T-helper 22 cell (primary cell): ENCODE results near the gene TNNI2.

Source experiments
- DNase-seq: peaks from one replicate; pipeline ENCODE4 v3.0.0-alpha.2; 2020; ENCODE audit warnings: low read depth

Gene TNNI2

DNA sequence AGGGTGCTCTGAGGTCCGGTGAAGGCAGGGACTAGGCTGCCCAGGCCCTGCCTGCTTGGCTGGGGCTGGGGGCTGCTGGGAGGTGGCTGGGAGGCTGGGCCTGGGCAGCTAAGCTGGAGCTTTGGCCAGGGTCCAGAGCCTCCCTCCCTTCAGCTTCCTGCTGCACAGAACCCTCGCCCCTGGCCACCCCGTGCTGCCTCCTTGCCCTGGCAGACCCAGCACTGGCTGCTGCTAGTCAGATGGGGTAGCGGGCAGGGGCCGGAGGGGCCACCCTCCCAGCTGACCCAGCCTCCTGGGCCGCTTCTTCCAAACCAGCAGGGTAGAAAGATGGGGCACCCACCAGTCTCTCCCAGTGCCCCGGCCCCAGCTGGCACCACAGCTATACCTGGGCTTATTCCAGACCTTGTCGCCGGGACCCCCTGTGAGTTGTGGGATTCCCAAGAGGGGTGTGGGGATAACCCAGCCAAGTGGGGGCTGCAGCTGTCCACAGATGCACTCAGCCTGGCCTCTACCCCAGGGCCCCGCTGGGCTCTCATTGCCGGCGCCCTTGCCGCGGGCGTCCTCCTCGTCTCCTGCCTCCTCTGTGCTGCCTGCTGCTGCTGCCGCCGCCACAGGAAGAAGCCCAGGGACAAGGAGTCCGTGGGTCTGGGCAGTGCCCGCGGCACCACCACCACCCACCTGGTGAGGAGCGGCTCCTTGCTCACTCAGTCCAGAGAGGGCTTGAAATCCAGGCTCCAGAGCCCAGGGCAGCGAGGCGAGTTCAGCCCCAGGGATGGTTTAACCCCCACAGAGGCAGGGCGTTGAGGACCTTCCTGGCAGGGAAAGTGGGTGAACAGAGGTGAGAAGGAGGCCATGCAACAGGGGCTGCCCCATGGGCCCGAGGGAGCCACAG lies 3.8 kb upstream of the TNNI2 start, which contains the start of gene SYT8:
Gene SYT8 (plus strand): TSS at position 212 of the 892 bp plus-strand sequence. CDS start 116 bp downstream, at position 328.
- DNase-seq = no peak

DNA sequence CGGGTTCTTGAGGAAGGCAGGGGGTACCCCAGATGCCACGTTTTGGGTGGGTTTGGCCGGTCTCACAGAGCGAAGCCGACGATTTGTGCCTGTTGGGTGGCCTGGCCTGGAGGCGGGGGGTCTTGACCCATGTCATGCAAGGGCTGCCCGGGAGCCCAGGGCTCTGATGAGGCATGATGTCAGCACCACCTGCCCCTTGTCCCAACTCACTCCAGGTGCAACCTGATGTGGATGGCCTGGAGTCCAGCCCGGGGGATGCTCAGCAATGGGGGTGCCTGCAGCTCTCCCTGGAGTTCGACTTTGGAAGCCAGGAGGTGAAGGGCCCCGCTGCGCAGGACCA lies 3.1 kb upstream of the TNNI2 start:
- no peak for DNase-seq

DNA sequence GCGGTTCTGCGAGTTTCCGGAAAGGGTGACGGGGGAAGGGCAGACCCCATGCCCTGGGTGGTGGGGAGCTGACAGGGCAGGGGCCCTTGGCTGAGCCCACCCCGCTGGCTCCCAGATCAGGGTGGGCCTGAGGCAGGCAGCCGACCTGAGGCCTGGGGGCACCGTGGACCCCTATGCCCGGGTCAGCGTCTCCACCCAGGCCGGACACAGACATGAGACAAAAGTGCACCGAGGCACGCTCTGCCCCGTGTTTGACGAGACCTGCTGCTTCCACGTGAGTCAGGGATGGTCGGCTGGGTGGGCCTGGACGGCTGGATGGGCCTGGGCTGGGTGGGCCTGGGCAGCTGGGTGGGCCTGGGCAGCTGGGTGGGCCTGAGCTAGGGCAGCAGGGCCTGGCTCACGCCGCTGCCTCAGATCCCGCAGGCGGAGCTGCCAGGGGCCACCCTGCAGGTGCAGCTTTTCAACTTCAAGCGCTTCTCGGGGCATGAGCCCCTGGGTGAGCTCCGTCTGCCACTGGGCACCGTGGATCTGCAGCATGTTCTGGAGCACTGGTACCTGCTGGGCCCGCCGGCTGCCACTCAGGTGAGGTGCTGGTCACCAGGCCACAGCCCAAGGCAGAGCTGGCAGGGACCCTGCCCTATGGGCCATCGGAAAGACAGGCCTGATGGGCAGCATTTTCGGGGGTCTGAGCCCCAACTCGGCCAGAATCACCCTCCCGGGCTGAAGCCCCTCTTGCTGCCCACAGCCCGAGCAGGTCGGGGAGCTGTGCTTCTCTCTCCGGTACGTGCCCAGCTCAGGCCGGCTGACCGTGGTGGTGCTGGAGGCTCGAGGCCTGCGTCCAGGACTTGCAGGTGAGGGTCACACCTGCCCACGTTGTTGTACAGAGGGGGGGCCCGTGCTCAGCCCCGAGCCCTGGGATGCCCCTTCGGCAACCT lies 2.5 kb upstream of the TNNI2 start:
- no peak for DNase-seq

- peak; percentile 43 for DNase-seq
These were observed 1.4 kb upstream of the TNNI2 start for GRCh38 chr11:1837171-1838076.

- DNase-seq = no peak
These were observed 730 bp upstream of the TNNI2 start for GRCh38 chr11:1838077-1838425.

DNA sequence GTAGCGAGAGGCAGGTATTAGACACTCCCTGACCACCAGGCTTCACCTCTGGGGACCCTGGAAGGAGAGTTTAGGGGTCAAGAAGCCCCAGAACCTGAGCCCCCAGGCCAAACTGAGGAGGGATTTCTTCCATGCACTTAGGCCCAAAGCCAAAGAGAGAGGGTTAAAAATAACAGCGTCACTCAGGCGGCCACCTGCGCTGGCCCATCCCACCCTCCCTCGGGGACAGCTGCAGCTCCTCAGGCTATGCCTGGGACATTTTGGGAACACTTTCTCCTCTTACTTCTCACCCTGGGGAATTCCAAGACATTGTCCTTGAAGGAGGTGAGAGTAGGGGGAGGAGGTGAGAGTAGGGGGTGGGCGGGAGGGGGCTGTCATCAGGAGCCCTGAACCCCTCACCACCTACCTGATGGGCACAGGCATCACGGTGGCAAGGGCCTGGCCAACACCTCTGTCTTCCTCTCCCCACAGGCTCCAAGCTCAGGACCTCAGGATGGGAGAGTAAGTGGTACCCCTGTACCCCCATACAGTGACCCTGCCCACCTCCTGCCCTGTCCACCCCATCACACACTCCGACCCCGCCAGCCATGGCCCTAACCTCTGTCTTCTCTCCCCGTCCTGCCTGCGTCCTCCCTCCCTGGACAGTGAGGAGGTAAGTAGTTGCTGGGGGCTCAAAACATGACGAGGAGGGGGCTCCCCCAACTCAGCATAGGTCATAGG lies 583 bp downstream of the TNNI2 start:
- DNase-seq = no peak

DNA sequence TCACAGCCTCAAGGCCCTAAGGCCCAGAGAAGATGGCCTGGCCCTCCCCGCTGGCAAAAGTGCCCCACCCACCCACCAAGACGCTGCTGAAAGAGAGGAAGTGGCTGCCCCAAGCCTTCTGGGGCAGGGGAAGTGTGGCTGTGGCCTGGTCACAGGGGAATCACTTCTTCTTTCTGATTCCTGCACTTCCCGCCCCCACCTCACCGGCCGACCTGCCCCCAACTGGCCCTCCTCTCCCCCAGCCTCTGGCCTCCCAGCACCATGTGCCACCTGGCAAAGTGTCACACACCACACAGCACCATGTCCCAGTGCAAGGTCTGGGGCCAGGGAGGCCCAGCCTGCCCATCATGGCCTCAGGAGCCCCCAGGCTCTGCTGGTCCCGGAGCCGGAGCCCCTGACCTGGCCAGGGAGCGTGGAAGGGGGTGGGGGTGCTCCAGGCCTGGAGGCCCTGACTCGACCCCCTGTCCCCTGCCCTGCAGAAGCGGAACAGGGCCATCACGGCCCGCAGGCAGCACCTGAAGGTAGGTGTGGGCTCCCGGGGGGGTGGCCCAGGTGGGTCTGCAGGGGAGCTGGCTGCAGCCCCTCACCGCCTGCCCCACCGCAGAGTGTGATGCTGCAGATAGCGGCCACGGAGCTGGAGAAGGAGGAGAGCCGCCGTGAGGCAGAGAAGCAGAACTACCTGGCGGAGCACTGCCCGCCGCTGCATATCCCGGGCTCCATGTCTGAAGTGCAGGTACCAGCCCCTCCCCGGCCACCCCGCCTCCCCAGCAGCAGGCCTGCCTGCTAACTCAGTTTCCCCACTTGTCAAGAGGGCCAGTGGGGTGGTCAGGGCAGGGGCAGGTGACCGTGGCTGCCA lies 1.4 kb downstream of the TNNI2 start:
- no peak for DNase-seq

GRCh38 chr11:1840780-1841480 lies 2.1 kb downstream of the TNNI2 start:
- no peak for DNase-seq

- no peak for DNase-seq
These were observed 2.8 kb downstream of the TNNI2 start for GRCh38 chr11:1841511-1842148.

- DNase-seq = no peak
These were observed 3.6 kb downstream of the TNNI2 start for GRCh38 chr11:1842149-1843097.

GRCh38 chr11:1843098-1843473 lies 4.3 kb downstream of the TNNI2 start:
- DNase-seq = no peak

DNA sequence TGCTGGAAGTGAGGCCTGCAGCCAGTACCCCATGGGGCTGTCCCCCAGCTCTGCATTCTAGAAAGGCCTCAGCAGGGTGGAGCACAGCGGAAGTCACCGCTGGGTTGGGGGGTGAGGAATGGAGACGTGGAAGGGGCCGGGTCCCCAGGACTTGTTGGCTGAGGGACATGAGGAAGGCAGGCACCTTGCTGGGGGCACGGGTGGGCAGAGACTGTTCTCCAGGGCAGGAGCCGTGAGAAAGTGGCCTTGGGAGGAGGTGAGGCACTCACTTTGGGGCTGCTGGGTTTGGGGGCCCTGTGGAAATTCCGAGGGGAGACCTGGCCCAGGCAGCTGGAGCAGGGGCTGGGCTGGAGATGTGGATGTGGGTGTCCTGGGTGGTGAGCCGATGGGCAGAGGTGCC lies 5.0 kb downstream of the TNNI2 start:
- no peak for DNase-seq

- no peak for DNase-seq
These were observed 5.7 kb downstream of the TNNI2 start for GRCh38 chr11:1844221-1845094.

- DNase-seq = no peak
These were observed 6.3 kb downstream of the TNNI2 start for GRCh38 chr11:1845095-1845429.

- peak; percentile 23 for DNase-seq
These were observed 7.0 kb downstream of the TNNI2 start for GRCh38 chr11:1845561-1846452.

GRCh38 chr11:1846453-1846932 lies 7.7 kb downstream of the TNNI2 start:
- DNase-seq = no peak
